GM21528 (cell line): ENCODE data around the gene POLR3E.
"Not testable (repeated sequence)": the region's sequence is repeated elsewhere in the genome, so short reads cannot be mapped to it uniquely, and the experiment has no call there.

Experiments
- ATAC-seq: cut with Tn5 transposase; IDR thresholded peaks from one replicate; pipeline ENCODE4 v1.9.1; 2021; ENCODE audit warnings: mild to moderate bottlenecking, moderate library complexity; ENCODE audit not compliant: unreplicated experiment, low FRiP score

POLR3E gene

GRCh38 chr16:22359679-22360078, 62.5 kb downstream of the POLR3E start:
- no peak for ATAC-seq

DNA sequence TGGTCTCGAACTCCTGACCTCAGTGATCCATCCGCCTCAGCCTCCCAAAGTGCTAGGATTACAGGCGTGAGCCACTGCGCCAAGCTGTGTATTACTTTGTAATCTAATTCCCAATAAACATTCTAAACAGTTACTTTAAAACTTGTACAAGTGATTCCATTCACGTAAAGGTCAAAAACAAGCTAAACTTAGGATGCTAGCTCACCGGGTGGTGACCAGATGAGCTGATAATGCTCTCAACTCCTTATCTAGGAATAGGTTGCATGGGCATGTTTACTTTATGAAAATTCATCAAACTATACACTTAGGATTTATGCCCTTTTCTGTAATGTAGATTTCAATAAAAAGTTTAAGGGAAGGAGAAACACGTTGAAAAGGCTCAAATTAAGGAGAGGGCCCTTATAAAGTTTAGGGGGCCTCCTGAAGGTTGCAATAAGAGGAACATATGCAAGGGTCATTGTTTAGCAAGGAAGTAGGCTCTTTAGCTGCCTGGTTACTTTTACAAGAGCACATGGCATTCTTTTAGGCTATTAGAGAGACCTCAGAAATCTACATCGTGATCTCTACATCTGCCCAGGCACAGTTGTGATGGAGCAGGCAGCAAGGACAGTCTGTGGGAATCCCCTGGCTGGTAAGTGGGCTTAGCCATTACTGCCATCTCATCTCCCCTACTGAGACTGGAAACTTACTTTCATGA, 63.9 kb downstream of the POLR3E start:
- ATAC-seq, result no peak

- ATAC-seq, result no peak
Measured at GRCh38 chr16:22364241-22364640, 67.0 kb downstream of the POLR3E start.

DNA sequence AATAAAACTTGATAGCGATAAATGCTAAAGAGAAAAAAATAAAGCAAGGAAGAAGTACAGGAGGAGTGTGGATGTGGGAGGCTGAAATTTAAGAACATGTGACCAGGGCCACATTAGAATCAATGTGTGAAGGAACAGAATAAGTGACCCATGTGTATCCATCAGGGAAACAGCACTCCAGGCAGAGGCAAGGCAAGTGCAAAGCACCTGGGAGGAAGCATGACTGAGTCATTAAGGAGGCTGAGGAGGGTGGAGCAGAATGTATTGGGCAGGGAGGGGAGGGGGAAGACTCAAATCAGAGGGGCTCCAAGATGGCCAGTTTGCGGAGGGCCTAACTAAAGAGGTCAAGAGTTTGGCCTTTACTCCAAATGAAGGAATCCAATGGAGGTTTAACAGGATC, 69.2 kb downstream of the POLR3E start:
- no peak for ATAC-seq

GRCh38 chr16:22366889-22367288, 69.7 kb downstream of the POLR3E start:
- no peak for ATAC-seq

DNA sequence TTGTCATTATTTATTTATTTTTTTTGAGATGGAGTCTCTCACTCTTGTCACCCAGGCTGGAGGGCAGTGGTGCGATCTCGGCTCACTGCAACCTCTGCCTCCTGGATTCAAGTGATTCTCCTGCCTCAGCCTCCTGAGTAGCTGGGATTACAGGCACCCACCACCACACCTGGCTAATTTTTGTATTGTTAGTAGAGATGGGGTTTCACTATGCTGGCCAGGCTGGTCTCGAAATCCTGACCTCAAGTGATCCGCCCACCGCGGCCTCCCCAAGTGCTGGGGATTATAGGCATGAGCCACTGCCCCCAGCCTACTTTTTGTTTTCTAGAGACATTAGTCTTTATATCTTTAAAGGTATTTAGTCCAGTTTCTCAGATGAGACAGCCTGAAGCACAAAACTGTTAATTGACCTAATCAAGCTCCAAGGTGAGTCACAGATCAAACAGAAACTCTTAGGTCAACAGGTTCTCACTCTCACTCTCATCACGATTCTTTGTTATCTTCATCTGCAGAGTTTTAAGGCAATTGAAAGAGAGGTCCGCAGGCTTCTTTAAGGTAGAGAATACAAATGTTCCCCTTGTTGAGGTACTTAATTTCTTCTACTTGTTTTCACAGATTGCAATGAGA, 71.1 kb downstream of the POLR3E start:
- ATAC-seq, result not testable (repeated sequence)

DNA sequence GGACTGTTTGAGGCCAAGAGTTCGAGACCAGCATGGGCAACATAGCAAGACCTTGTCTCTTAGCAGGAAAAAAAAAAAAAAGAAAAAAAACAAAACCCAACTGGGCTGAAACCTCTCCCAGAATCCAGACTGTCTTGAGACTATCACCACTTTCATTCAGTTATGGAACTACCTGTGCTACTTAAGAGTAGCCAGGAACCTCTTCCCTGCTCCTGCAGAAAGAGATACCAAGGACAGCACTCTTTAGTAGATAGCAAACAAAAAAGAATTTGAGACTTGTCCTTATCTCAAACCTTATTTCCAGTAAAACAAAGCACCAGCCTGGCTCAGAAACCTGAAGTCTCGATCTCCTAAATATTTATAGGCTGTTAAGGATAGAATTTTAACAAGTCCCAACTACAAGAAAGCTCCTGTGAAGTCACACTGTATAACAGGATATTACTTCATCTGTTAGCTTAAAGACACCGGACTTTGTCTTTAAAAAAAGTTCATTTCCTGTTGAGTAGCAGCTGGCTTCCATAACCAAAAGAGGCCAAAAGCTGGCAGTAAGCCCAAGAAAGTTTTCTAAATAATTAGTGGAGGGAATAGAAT, 72.1 kb downstream of the POLR3E start:
- ATAC-seq, result no peak

GRCh38 chr16:22370038-22370820, 73.0 kb downstream of the POLR3E start:
- ATAC-seq, result no peak

- ATAC-seq, result no peak
Measured at GRCh38 chr16:22372882-22373661, 75.9 kb downstream of the POLR3E start.

DNA sequence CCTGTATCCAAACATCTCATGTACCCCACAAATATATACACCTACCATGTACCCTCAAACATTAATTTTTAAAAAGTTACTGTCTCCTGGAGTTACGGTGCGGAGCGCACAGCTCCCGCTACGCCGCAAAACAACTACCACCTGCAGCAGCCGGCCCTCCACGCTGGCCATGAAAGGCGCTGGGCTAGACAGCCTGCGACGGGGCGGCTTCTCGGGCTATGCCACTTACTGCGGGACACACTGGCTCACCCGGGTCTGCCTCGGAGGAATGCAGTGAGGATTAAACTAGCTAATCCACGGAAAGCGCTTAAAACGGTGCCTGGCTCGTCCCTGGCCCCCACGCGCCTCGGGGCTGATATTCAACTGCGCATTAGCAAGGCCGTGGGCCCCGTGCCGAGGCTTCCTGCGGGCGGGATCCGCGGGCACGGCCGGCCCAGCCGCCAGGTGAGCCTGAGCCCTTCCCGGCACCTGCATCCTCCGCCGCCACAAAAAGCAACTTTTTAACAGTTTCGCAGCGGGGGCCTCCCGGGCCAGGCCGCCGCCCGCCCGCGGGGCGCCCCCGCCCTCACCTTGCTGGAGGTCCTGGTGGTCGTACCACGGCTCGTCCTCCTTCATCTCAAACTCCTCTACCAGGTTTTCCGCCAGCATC, 76.6 kb downstream of the POLR3E start:
- peak; percentile 26 for ATAC-seq

DNA sequence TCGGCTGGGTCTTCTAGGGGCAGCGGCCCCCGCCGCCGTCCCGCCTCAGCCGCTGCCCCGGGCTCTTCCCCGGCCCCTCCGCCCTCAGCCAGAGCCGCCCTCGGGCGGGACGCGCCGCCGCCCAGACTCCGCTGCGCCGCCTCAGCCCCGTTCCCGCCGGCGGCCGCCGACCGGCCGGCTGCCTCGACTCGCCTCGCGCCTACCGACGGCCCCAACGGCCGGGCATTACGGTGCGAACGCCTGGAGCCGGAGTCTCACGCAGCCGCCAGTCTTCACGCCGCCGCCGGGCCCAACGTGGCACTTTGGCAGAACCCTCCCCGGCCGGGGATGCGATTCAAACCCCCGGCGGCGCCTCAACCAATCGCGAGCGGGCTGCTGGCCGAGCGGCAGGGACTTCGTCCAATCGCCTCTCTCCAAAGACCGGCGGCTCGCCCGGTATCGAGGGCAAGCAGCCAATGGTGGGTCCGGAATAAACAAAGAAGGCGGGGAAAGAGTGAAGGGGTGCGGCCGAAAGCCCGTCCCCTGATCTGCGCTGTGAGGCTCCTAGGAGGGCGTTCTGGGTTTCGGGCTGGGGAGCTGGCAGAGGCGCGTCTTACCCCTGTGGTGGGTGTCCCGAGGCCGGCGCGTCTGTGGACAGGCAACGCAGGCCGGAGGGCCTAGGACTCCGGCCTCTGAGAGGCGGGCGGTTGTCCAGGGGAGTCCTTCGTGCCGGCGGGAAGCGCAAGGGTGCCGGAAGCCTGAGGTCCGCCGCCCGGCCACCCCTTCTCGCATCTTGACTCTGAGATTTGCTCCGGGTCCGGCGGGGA, 77.3 kb downstream of the POLR3E start, which contains the start of gene CDR2:
CDR2 (minus strand) TSS at position 309 of the 806 bp plus-strand sequence. CDS start 310 bp downstream, outside the sequence.
- ATAC-seq, result peak; percentile 95

DNA sequence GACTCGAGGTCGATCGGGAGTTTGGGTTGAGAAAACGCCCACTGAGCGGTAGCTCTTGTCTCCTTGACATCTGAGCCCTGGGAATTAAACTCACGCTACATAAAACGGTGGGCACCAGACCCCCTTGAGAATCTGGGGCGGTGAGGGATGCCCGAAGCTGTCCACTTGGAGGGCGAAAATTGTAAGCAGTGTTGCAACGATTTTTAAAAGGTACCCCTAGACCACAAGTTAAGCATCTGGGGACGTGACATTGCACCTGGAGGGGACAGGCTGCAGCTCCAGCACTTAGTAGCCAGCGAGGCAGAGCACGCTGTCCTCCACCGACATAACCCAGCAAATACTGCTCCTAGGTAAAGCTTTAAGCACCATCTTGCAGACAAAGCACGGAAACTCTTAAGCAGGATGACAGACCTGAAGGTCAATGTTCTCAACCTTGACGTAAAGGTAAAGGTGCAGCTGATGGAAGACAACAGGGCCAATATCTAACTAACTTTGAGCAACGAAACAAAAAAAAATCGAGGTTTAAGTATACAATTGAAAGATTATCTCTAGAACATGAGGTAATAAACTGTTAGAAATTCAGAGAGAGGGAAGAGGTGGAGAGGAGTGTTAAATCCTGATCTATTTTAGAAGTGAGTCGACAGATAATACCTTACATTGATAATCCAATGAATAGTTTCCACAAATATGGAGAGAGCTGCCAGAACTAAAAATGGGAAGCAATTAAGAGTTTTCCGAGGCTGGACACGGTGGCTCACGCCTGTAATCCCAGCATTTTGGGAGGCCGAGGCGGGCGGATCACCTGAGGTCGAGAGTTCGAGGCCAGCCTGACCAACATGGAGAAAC, 78.1 kb downstream of the POLR3E start:
- ATAC-seq, result no peak

DNA sequence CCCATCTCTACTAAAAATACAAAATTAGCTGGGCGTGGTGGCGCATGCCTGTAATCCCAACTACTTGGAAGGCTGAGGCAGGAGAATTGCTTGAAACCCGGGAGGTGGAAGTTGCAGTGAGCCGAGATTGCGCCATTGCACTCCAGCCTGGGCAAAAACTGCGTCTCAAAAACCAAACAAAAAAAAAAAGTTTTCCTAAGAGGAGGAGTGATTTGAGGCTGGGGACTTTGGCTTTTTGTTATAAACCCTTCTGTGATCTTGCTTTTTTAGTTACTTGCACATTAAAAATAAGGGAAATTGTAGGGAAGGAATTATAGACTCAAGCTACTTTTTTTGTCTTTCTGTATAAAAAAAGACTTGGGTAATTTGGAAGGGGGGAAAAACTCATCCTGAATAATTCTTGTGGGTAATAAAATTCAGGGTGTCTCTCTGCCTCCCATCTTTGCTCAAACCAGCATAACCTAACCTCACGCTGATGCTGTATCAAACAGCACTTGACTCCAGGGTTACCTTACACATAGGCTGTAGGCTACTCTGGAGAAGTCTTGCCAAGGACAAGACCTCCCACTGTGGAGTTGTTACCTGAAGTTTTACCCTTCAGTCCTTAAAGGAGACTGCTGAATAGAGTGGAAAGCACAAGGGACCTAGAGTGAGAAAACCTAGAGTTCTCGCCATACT, 78.9 kb downstream of the POLR3E start:
- no peak for ATAC-seq

- ATAC-seq, result no peak
Measured at GRCh38 chr16:22379656-22380055, 82.4 kb downstream of the POLR3E start.

- no peak for ATAC-seq
Measured at GRCh38 chr16:22380529-22380928, 83.3 kb downstream of the POLR3E start.

GRCh38 chr16:22381392-22381791, 84.2 kb downstream of the POLR3E start:
- ATAC-seq, result no peak

DNA sequence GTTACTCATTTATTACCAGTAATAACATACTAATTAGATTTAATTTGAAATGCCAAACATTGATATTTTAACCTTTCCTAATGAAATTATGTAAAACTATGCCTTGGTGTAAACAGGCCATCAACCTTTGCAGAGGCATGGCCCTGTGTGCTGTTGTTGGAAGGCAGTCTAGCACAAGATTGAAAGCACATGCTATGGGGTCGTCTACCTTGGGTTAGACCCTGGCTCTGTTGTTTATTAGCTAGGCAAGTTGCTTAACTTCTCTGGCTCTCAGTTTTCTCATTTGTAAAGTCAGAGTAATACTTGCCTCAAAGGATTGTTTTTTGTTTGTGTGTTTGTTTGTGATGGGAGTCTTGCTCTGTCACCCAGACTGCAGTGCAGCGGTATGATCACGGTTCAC, 86.6 kb downstream of the POLR3E start:
- ATAC-seq, result no peak
